Memory B cell (primary cell): ENCODE data around the gene ZWILCH.

Experiments used
- ATAC-seq: fragments of 150-1000 bp; cut with Tn5 transposase; 2 replicates; pipeline ENCODE4 v1.10.0; 2021; ENCODE audit warnings: low read depth, mild to moderate bottlenecking, moderate library complexity
- DNase-seq, 2 donors: peaks; one replicate each; pipeline ENCODE4 v3.0.0; 2022; ENCODE audit warnings: low spot score in 2 of 2
- H3K27ac Mint-ChIP-seq: one replicate; pipeline ENCODE4 v1.8.0; 2022; ENCODE audit warnings: mild to moderate bottlenecking, moderate library complexity, mixed read lengths
- H3K27me3 Mint-ChIP-seq: one replicate; pipeline ENCODE4 v1.8.0; 2022; ENCODE audit warnings: mixed read lengths
- H3K36me3 Mint-ChIP-seq: one replicate; pipeline ENCODE4 v1.8.0; 2022; ENCODE audit warnings: mild to moderate bottlenecking, mixed read lengths
- H3K4me1 Mint-ChIP-seq: one replicate; pipeline ENCODE4 v1.8.0; 2022; ENCODE audit warnings: mixed read lengths
- H3K4me3 Mint-ChIP-seq: one replicate; pipeline ENCODE4 v1.8.0; 2022; ENCODE audit warnings: mild to moderate bottlenecking, moderate library complexity, mixed read lengths
- H3K9me3 Mint-ChIP-seq: one replicate; pipeline ENCODE4 v1.8.0; 2022; ENCODE audit warnings: mixed read lengths

ZWILCH gene

DNA sequence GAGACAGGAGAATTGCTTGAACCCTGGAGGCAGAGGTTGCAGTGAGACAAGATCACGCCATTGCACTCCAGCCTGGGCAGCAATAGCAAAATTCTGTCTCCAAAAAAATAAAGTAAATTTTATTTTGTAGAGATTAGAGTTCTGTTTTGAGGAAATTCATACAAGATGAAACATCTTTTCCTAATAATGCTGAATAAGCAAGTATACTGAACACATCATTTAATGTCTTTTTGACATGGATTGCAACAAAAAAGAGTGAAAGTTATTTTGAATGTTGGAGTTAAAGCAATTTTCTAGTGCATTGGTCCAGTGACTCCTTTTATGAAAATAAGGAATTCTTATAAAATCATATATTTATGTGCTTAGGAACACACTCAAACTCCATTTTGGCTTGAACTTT lies 40.1 kb downstream of the ZWILCH start:
- ATAC-seq: no peak
- no peaks in the 10 kb centered on the region for H3K27me3 Mint-ChIP-seq
- no peak overlapping the region for H3K4me3 Mint-ChIP-seq
- H3K9me3 Mint-ChIP-seq: no peaks in the 10 kb centered on the region
- H3K36me3 Mint-ChIP-seq: peaks cover 14% of the 10 kb centered on the region
- H3K4me1 Mint-ChIP-seq: no peaks in the 10 kb centered on the region
- no peak for DNase-seq
- H3K27ac Mint-ChIP-seq: no peak overlapping the region

- DNase-seq: no peak
- no peaks in the 10 kb centered on the region for H3K4me1 Mint-ChIP-seq
- H3K27ac Mint-ChIP-seq: no peak overlapping the region
- H3K27me3 Mint-ChIP-seq: no peaks in the 10 kb centered on the region
- peaks cover 2% of the 10 kb centered on the region for H3K9me3 Mint-ChIP-seq
- no peak for ATAC-seq
- H3K36me3 Mint-ChIP-seq: peaks cover 8% of the 10 kb centered on the region
- H3K4me3 Mint-ChIP-seq: no peak overlapping the region
These were observed 50.6 kb downstream of the ZWILCH start for GRCh38 chr15:66555685-66556084.

- H3K4me1 Mint-ChIP-seq: no peaks in the 10 kb centered on the region
- H3K4me3 Mint-ChIP-seq: no peak overlapping the region
- H3K27ac Mint-ChIP-seq: no peak overlapping the region
- no peaks in the 10 kb centered on the region for H3K27me3 Mint-ChIP-seq
- peaks cover 2% of the 10 kb centered on the region for H3K9me3 Mint-ChIP-seq
- DNase-seq: no peak
- peaks cover 4% of the 10 kb centered on the region for H3K36me3 Mint-ChIP-seq
- ATAC-seq: no peak
These were observed 53.1 kb downstream of the ZWILCH start for GRCh38 chr15:66558271-66558670.

- no peaks in the 10 kb centered on the region for H3K9me3 Mint-ChIP-seq
- no peaks in the 10 kb centered on the region for H3K4me1 Mint-ChIP-seq
- H3K36me3 Mint-ChIP-seq: no peaks in the 10 kb centered on the region
- no peaks in the 10 kb centered on the region for H3K27me3 Mint-ChIP-seq
- DNase-seq (no peak), ATAC-seq (no peak)
- H3K4me3 Mint-ChIP-seq: no peak overlapping the region
- H3K27ac Mint-ChIP-seq: no peak overlapping the region
These were observed 55.9 kb downstream of the ZWILCH start for GRCh38 chr15:66560856-66561525.

DNA sequence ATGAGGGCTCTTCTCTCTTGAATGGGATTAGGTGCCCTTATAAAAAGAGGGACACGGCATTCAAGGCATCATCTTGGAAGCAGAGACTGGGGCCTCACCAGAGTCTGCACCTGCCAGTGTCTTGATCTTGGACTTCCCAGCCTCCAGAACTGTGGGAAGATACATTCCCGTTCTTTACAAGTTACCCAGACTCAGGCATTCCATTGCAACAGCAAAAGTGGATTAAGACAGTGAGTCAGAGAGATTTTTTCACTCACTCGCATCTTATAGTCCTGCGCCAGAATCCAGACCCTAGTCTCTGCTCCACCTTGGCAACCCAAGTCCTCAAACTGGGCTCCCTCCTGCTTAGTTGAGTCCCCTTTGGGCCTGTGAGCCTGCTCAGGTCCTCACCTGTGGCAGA lies 58.0 kb downstream of the ZWILCH start:
- ATAC-seq: no peak

GRCh38 chr15:66563566-66564110 lies 58.5 kb downstream of the ZWILCH start:
- Mint-ChIP-seq H3K27ac (no peak overlapping the region), H3K4me3 (no peak overlapping the region)
- ATAC-seq: no peak

More for the DNA sequence above, 58.0 kb downstream of the ZWILCH start:
- Mint-ChIP-seq H3K9me3 (no peaks in the 10 kb centered on the region), H3K36me3 (no peaks in the 10 kb centered on the region), H3K4me1 (peaks cover 6% of the 10 kb centered on the region), H3K4me3 (no peak overlapping the region), H3K27ac (no peak overlapping the region), H3K27me3 (no peaks in the 10 kb centered on the region)
- no peak for DNase-seq

DNA sequence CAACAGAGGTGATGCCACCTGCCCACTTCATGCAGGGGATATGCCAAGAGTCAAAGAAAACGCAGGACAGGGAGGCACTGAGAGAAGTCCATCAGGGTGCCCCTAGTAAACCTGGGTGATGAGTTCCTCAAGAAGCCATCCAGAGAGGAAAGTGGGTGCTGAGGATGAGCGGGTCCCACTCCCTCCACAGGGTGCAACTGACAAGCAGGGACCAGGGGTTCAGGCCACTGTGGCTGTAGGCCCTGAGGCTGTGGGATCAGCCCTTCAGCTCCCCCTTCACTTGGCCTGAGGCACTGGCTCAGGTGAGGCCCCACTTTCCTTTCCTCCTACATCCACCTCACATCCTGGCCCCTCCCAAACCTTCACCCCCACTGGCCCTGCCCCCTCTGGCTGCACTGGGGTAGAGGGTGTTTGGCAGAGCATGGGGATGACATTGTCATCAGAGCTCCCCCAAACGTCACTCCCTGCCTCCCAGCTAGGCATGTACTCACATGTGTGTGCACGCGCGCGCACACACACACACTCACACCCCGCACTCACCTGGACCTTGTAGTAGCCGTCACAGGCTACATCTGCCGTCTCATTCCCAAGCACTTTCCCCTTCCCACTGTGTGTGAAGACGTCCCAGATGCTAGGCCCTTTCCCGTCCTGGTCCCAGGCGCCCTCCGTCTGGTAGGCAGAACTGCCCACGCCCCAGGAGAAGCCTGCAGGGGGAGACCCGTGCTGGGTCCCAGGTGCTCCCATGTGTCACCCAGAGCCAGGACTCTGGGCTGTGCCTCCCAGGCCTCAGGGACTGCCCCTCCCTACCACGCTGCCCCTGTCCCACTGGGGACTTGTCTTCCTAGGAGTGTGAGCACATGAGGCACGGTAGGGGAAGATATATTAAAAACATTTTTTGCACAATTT lies 59.3 kb downstream of the ZWILCH start:
- no peak for ATAC-seq
- no peak overlapping the region for H3K27ac Mint-ChIP-seq
- H3K9me3 Mint-ChIP-seq: no peaks in the 10 kb centered on the region
- DNase-seq: no peak
- peaks cover 6% of the 10 kb centered on the region for H3K4me1 Mint-ChIP-seq
- no peak overlapping the region for H3K4me3 Mint-ChIP-seq
- H3K27me3 Mint-ChIP-seq: no peaks in the 10 kb centered on the region
- H3K36me3 Mint-ChIP-seq: no peaks in the 10 kb centered on the region

More at GRCh38 chr15:66563566-66564110, 58.5 kb downstream of the ZWILCH start:
- no peaks in the 10 kb centered on the region for H3K36me3 Mint-ChIP-seq
- no peaks in the 10 kb centered on the region for H3K9me3 Mint-ChIP-seq
- no peak for DNase-seq
- H3K4me1 Mint-ChIP-seq: peaks cover 6% of the 10 kb centered on the region
- no peaks in the 10 kb centered on the region for H3K27me3 Mint-ChIP-seq

GRCh38 chr15:66565141-66565641 lies 60.1 kb downstream of the ZWILCH start:
- Mint-ChIP-seq H3K27ac (no peak overlapping the region), H3K4me3 (no peak overlapping the region), H3K27me3 (no peaks in the 10 kb centered on the region), H3K9me3 (no peaks in the 10 kb centered on the region), H3K4me1 (peaks cover 6% of the 10 kb centered on the region), H3K36me3 (no peaks in the 10 kb centered on the region)
- ATAC-seq (no peak), DNase-seq (no peak)

DNA sequence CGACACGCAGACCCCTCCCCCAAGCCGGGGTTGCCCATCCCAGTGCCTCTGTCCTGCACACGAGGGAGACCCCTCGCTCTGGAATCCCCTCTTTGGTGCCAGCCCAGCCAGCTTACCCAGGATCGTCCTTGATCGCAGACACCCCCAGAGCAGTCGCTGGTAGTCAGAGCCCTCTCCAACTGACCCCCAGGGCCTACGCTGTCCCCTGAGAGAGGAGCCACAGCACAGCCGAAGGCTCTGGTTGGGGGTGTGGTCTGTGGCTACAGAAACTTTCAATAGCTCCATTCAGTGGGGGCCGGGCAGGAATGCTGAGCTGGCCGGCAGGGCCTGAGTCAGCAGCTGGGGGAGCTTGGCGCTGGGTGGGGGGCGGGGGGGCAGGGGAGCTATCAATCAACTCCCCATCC lies 60.6 kb downstream of the ZWILCH start, which contains the start of gene LCTL:
LCTL (minus strand) TSS at position 258 of the 404 bp plus-strand sequence. CDS start 633 bp downstream, outside the sequence.
- Mint-ChIP-seq H3K9me3 (no peaks in the 10 kb centered on the region), H3K4me3 (no peak within 1 kb of the TSS), H3K27me3 (no peaks in the 10 kb centered on the region), H3K4me1 (peaks cover 6% of the 10 kb centered on the region), H3K27ac (no peak within 1 kb of the TSS), H3K36me3 (no peaks in the 10 kb centered on the region)
- no peak for ATAC-seq
- DNase-seq: no peak

DNA sequence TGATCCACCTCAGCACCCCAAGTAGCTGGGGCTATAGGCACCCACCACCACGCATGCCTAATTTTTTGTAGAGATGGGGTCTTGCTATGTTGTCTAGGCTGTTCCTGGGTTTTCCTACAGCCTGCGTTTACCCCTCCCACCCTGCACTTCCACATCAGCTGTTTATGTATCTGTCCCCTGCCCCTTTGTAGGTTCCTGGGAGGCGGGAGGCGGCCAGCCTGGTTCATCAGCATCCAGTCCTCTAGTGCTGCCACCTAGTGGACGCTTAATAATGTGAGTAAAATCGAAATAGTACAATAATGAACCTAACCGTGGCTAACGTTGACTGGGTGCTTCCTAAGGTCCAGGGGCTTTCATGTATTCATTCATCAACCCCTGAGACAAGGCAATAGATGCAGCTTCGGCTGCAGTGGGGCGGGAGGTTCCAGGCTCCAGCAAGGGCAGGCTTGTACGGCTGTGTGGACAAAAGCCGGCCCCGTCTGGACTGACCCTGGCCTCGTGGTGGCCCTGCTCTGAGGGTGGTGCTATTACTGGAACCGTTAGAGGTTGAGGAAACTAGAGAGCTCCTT lies 61.9 kb downstream of the ZWILCH start:
- no peaks in the 10 kb centered on the region for H3K9me3 Mint-ChIP-seq
- ATAC-seq (peak; percentile 64), DNase-seq (peak; percentile 55 to 59)
- peaks cover 6% of the 10 kb centered on the region for H3K4me1 Mint-ChIP-seq
- no peak overlapping the region for H3K27ac Mint-ChIP-seq
- no peak overlapping the region for H3K4me3 Mint-ChIP-seq
- no peaks in the 10 kb centered on the region for H3K27me3 Mint-ChIP-seq
- no peaks in the 10 kb centered on the region for H3K36me3 Mint-ChIP-seq

GRCh38 chr15:66567897-66568296 lies 62.8 kb downstream of the ZWILCH start:
- DNase-seq (no peak), ATAC-seq (no peak)
- H3K36me3 Mint-ChIP-seq: no peaks in the 10 kb centered on the region
- no peak overlapping the region for H3K27ac Mint-ChIP-seq
- H3K4me3 Mint-ChIP-seq: no peak overlapping the region
- no peaks in the 10 kb centered on the region for H3K27me3 Mint-ChIP-seq
- H3K9me3 Mint-ChIP-seq: no peaks in the 10 kb centered on the region
- peaks cover 6% of the 10 kb centered on the region for H3K4me1 Mint-ChIP-seq

DNA sequence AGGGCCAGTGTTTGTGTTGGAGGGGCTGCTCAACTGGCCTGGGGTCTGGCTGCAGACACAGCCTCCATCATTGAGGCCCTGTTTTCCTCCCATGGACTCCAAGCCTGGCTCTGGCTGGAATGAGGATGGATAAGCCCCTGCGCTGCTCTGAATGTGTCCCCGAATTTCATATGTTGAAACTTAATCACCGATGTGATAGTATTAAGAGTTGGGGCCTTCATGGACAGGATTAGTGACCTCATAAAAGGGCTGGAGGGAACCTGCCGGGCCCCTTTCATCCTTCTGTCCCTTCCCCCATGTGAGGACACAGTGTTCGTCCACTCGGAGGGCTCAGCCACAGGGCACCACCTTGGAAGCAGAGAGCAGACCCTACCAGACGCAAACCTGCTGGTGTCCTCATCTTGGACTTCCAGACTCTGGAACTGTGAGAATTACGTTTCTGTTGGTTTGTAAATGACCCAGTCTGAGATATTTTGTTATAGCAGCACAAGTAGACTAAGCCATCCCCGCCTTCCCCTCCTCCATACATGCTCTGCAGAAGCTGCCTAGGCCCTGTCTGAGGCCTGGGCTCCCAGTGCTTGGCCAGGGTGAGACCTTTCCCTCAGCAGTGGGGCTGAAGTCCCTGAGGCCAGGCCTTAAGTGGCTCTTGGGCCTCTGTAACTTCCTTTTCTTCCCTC lies 64.5 kb downstream of the ZWILCH start:
- no peak overlapping the region for H3K4me3 Mint-ChIP-seq
- no peak overlapping the region for H3K27ac Mint-ChIP-seq
- no peaks in the 10 kb centered on the region for H3K27me3 Mint-ChIP-seq
- DNase-seq (no peak), ATAC-seq (no peak)
- H3K4me1 Mint-ChIP-seq: peaks cover 11% of the 10 kb centered on the region
- no peaks in the 10 kb centered on the region for H3K9me3 Mint-ChIP-seq
- H3K36me3 Mint-ChIP-seq: no peaks in the 10 kb centered on the region

DNA sequence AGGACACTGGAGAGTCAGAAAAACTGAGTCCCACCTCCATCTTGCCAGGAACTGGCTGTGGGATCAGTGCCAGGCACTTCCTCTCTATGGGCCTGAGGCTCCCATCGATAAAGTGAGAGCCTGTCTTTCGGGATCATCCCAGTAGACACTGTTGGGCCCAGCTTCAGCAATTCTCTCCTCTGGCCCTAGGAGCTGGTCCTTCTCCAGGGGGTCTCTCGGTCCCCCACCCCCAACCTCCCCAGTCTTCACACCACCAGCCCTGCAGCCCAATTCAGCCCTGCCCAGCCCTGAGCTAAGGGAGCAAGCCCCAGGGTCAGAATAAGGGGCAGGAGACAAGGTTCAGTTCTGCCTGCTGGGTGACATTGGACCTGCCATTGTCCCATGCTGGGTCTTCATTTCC lies 65.2 kb downstream of the ZWILCH start:
- Mint-ChIP-seq H3K27me3 (no peaks in the 10 kb centered on the region), H3K4me3 (no peak overlapping the region), H3K4me1 (peaks cover 11% of the 10 kb centered on the region), H3K9me3 (no peaks in the 10 kb centered on the region), H3K36me3 (no peaks in the 10 kb centered on the region), H3K27ac (no peak overlapping the region)
- ATAC-seq: no peak
- no peak for DNase-seq
